K562 (cell line): Measurements from ENCODE around the gene XRCC3. TPM values are rescaled to one million over a fixed set of nuclear protein-coding genes. Genes with fewer than 3 reads are reported as not detected.
A peak's percentile ranks its signal among the peaks of the same experiment; 100 is the strongest.

Experiments used
- ATAC-seq: fragments of 200-7000 bp; cut with Tn5 transposase; 3 replicates; pipeline ENCODE4 v1.9.1; 2020; ENCODE audit warnings: moderate library complexity
- BruUV-seq: library from RNA; stranded (reverse); fragments of 400-500 nt; replicated peaks from 2 replicates; lab custom pipeline; 2021; lab: Mats Ljungman, UMichigan
- CTCF ChIA-PET: fragments of 300-600 bp; formaldehyde crosslinking; extraction: SDS; loops from one replicate; lab custom pipeline; 2021; ENCODE audit warnings: low intra/inter-chr PET ratio; lab: Yijun Ruan, JAX
- POLR2A ChIA-PET: fragments of 300-600, 350-650 bp; sonication (Branson Sonifier 250); formaldehyde crosslinking; extraction: SDS; loops from one replicate; lab custom pipeline; 2021; ENCODE audit warnings: antibody characterized with exemption, inconsistent platforms; lab: Yijun Ruan, JAX
- DNase-seq, 4 experiments: peaks; one replicate each; pipeline versions ENCODE4 v3.0.0 to v3.0.0-alpha.2; 2011 to 2018; ENCODE audit warnings: low spot score in 3 of 4, mixed read lengths in 3 of 4; ENCODE audit errors: extremely low read depth in 1 of 4
- FAIRE-seq: peaks from 2 replicates; lab custom pipeline; 2011; peaks lifted over from hg19 to GRCh38; lab: Jason Lieb, UNC
- H2AFZ ChIP-seq: 2 replicates; pipeline ENCODE4 v1.6.0; 2011; ENCODE audit warnings: low read depth, low read length, control low read depth, inconsistent platforms
- H3K27ac ChIP-seq: fragments of 200-600 bp; 3 replicates; pipeline ENCODE4 v1.8.0; 2011; ENCODE audit warnings: low read depth, mild to moderate bottlenecking, control low read depth, inconsistent platforms, low read length, moderate library complexity, mixed read lengths; ENCODE audit errors: extremely low read depth
- H3K27me3 ChIP-seq, 2 experiments: fragments of 300-600 bp in 1 of 2; 2 replicates in 1 of 2; 3 replicates in 1 of 2; pipeline versions ENCODE4 v1.6.0 to v1.8.0; 2011; ENCODE audit warnings: inconsistent platforms in 2 of 2, low read length in 2 of 2, mild to moderate bottlenecking in 1 of 2, mixed read lengths in 1 of 2, moderate library complexity in 1 of 2; ENCODE audit not compliant: control insufficient read depth in 2 of 2, insufficient read depth in 2 of 2
- H3K36me3 ChIP-seq: fragments of 300-600 bp; 3 replicates; pipeline ENCODE4 v1.8.0; 2011; ENCODE audit warnings: mild to moderate bottlenecking, low read length, inconsistent platforms; ENCODE audit not compliant: control insufficient read depth, insufficient read depth
- H3K4me1 ChIP-seq, 2 experiments: fragments of 200-600 bp in 1 of 2; replicated peaks in 1 of 2; 2 replicates in 1 of 2; 3 replicates in 1 of 2; pipeline versions ENCODE4 v1.5.1 to v1.8.0; 2011; ENCODE audit warnings: inconsistent platforms in 2 of 2, low read length in 2 of 2, mild to moderate bottlenecking in 1 of 2, mixed read lengths in 1 of 2, moderate library complexity in 1 of 2; ENCODE audit not compliant: control insufficient read depth in 2 of 2, insufficient read depth in 2 of 2
- H3K4me2 ChIP-seq: 2 replicates; pipeline ENCODE4 v1.6.1; 2011; ENCODE audit warnings: low read length, control low read depth, inconsistent platforms, mixed read lengths; ENCODE audit not compliant: insufficient read depth
- H3K4me3 ChIP-seq: fragments of 200-600 bp; sonication (generic), shearing (Covaris generic); 2 replicates; pipeline ENCODE4 v1.5.1; 2016; ENCODE audit warnings: control low read depth, inconsistent platforms
- H3K79me2 ChIP-seq: fragments of 200-600 bp; 3 replicates; pipeline ENCODE4 v1.8.0; 2011; ENCODE audit warnings: low read length, inconsistent platforms; ENCODE audit not compliant: control insufficient read depth, insufficient read depth
- H3K9ac ChIP-seq, 2 experiments: 2 replicates each; pipeline versions ENCODE4 v1.6.0 to v1.6.1; 2011; ENCODE audit warnings: low read depth in 2 of 2, low read length in 2 of 2, control low read depth in 1 of 2, inconsistent platforms in 1 of 2, mild to moderate bottlenecking in 1 of 2, mixed read lengths in 1 of 2; ENCODE audit not compliant: insufficient read depth in 1 of 2
- H3K9me1 ChIP-seq: one replicate; pipeline ENCODE4 v1.6.0; 2011; ENCODE audit warnings: inconsistent platforms, mild to moderate bottlenecking, low read length, moderate library complexity; ENCODE audit not compliant: control insufficient read depth, insufficient read depth
- H3K9me3 ChIP-seq: replicated peaks from 2 replicates; pipeline ENCODE4 v1.5.1; 2011; ENCODE audit warnings: low read depth, low read length, inconsistent platforms; ENCODE audit not compliant: control insufficient read depth, insufficient read depth
- H4K20me1 ChIP-seq: replicated peaks from 2 replicates; pipeline ENCODE4 v1.6.1; 2011; ENCODE audit warnings: low read length, inconsistent platforms, mixed read lengths; ENCODE audit not compliant: control insufficient read depth, insufficient read depth
- C11orf30 ChIP-seq: fragments of 450-650 bp; IDR thresholded peaks from 2 replicates; pipeline ENCODE4 v1.6.1; 2016; ENCODE audit warnings: low read depth, mild to moderate bottlenecking
- MAFF ChIP-seq: IDR thresholded peaks from 2 replicates; pipeline ENCODE4 v1.6.1; 2012; ENCODE audit warnings: low read length, improper control_type of control experiment
- MAFG ChIP-seq: fragments of 450-650 bp; conservative IDR thresholded peaks from 2 replicates; pipeline ENCODE4 v1.6.1; 2016; ENCODE audit warnings: missing genetic modification characterization, missing compliant biosample characterization
- MAFK ChIP-seq: IDR thresholded peaks from 2 replicates; pipeline ENCODE4 v1.6.1; 2011; ENCODE audit warnings: low read length, improper control_type of control experiment
- NFATC3 ChIP-seq: fragments of 450-650 bp; IDR thresholded peaks from 2 replicates; pipeline ENCODE4 v1.6.1; 2017; ENCODE audit warnings: mild to moderate bottlenecking
- POU5F1 ChIP-seq: fragments of 150-350 bp; IDR thresholded peaks from 2 replicates; pipeline ENCODE4 v1.6.1; 2014; ENCODE audit warnings: borderline replicate concordance, low read length, low read depth, mild to moderate bottlenecking; ENCODE audit not compliant: partially characterized antibody
- PTTG1 ChIP-seq: fragments of 450-650 bp; IDR thresholded peaks from 2 replicates; pipeline ENCODE4 v1.6.1; 2016; ENCODE audit warnings: low read depth, mild to moderate bottlenecking, missing genetic modification characterization, missing compliant biosample characterization
- SUPT5H ChIP-seq: fragments of 450-650 bp; IDR thresholded peaks from 2 replicates; pipeline ENCODE4 v1.6.1; 2016
- ZNF140 ChIP-seq: fragments of 250-450 bp; sonication (Bioruptor Pico); IDR thresholded peaks from 2 replicates; pipeline ENCODE4 v1.8.0; 2021; ENCODE audit warnings: moderate library complexity, mild to moderate bottlenecking, inconsistent platforms
- ZNF316 ChIP-seq: fragments of 450-650 bp; IDR thresholded peaks from 2 replicates; pipeline ENCODE4 v1.6.1; 2016
- WGBS: fragments of 100-300 bp; shearing (Covaris generic); methylation state at CpG from one replicate; pipeline ENCODE4 v1.1.6; 2016; ENCODE audit warnings: low coverage, mixed read lengths; ENCODE audit not compliant: insufficient coverage; ENCODE audit errors: missing lambda C conversion rate; 5-methylcytosine and 5-hydroxymethylcytosine counted together
- in situ Hi-C: fragments of 300-500 bp; cut with MboI; formaldehyde crosslinking; loops from 4 replicates; pipeline ENCODE4 v1.15.0; 2018; ENCODE audit warnings: inconsistent platforms, mixed read lengths
- intact Hi-C: fragments of 100-400 bp; cut with micrococcal nuclease; formaldehyde crosslinking; loops from 2 replicates; pipeline ENCODE4 v1.14.2; 2022
- polyA plus RNA-seq, 8 experiments: library from polyadenylated mRNA; depleted of rRNA in 4 of 8; stranded (reverse) in 5 of 8; unstranded in 3 of 8; fragments of >200 nt; fragmentation: Nextera tagmentation in 2 of 8; fragmentation: Illumina TruSeq in 1 of 8; extraction: Ambion mirVana in 2 of 8; extraction: Trizol in 1 of 8; gene quantifications; 2 replicates each; pipeline versions ENCODE4 v1.2.1 to v1.2.3, GENCODE V29; 2011 to 2014; ENCODE audit warnings: inconsistent platforms in 1 of 8, missing spikeins in 1 of 8
- total RNA-seq, 7 experiments: library from RNA; depleted of rRNA in 6 of 7; stranded (reverse); fragments of >200 nt in 6 of 7; fragmentation: Illumina TruSeq in 2 of 7; extraction: Trizol in 2 of 7; gene quantifications; 2 replicates each; pipeline versions ENCODE4 v1.2.1 to v1.2.3, GENCODE V29; 2011 to 2021; ENCODE audit warnings: low replicate concordance in 1 of 7

The XRCC3 gene
- total and polyA plus RNA-seq, 9 of the 15 experiments (the other 6 are each of a cell fraction or from before 2014, with no cell fraction given): 0.34 to 59.3 (median 30.3) TPM

- peaks cover 24% of the 10 kb centered on the region for H3K79me2 ChIP-seq
- TF ChIP-seq MAFF (peak; percentile 85), MAFK (peak; percentile 83), C11orf30 (peak; percentile 75), SUPT5H (no peak), PTTG1 (tag) (no peak), MAFG (tag) (peak; percentile 68), ZNF316 (peak; percentile 74)
- POLR2A ChIA-PET: interaction anchor here (0.5 to 1.2 kb wide), 3 partner anchors 24 to 48 kb away, joined by 3 to 4 read pairs (median 4); partner anchors contain the start of gene KLC1
Measured at GRCh38 chr14:103652806-103653205, 62.4 kb downstream of the XRCC3 start.

DNA sequence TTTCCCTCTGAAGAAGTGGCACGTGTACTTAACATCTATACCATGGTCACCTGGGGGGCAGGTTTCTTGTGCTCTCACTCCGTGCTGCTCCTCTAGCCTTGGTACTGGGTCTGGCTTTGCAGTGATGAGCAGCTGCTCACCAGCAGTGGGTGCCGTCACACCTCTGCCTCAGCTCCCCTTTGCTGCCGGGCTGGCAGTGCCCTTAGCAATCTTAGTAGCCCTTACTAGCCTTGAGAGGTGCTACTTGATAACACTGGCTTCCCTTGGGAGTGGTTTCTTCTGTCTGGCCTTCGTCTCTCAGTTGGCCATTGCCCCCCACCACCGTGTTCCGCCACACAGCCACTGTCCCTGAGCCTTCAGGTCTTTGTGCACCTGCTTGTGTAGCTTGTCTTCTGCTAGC is 63.7 kb downstream of the XRCC3 start:
- no peak for FAIRE-seq
- in situ Hi-C loops: no loop called here
- H3K4me1 ChIP-seq: no peaks in the 10 kb centered on the region; a peak in 1 of 5 replicates
- POLR2A ChIA-PET: interaction anchor here (1.2 kb wide), 1 partner anchor 10 kb away, joined by 3 read pairs; no protein-coding TSS in a partner anchor
- intact Hi-C loops: no loop called here
- H3K4me2 ChIP-seq: no peak overlapping the region
- H3K79me2 ChIP-seq: peaks cover 29% of the 10 kb centered on the region
- no peaks in the 10 kb centered on the region for H3K9me1 ChIP-seq
- peak overlapping the region in 1 of 2 experiments; percentile 61; a peak in 1 of 4 replicates for H3K9ac ChIP-seq
- no peak overlapping the region for H2AFZ ChIP-seq
- no peak overlapping the region for H3K27ac ChIP-seq
- no peak for TF ChIP-seq ZNF140 (CRISPR knock-in tag)
- TF ChIP-seq NFATC3: no peak
- no peak for TF ChIP-seq POU5F1
- TF ChIP-seq, all 486 proteins: peak for 0
- H3K36me3 ChIP-seq: peaks cover 33% of the 10 kb centered on the region
- H3K27me3 ChIP-seq: no peaks in the 10 kb centered on the region
- H4K20me1 ChIP-seq: no peaks in the 10 kb centered on the region
- 84% methylated on average over 7 of the region's 7 CpGs for WGBS
- ATAC-seq (no peak), DNase-seq (no peak)
- BruUV-seq: no TSS peak
- H3K4me3 ChIP-seq: no peak overlapping the region
- CTCF ChIA-PET: no interaction called here
- no peaks in the 10 kb centered on the region for H3K9me3 ChIP-seq

More at GRCh38 chr14:103652806-103653205, 62.4 kb downstream of the XRCC3 start:
- peaks cover 44% of the 10 kb centered on the region for H3K36me3 ChIP-seq
- no peak overlapping the region for H3K27ac ChIP-seq
- no peak for ATAC-seq
- DNase-seq: no peak
- H3K27me3 ChIP-seq: no peaks in the 10 kb centered on the region
- in situ Hi-C loops (no loop called here), intact Hi-C loops (no loop called here)
- no peaks in the 10 kb centered on the region for H3K9me3 ChIP-seq
- no peak overlapping the region for H2AFZ ChIP-seq
- BruUV-seq: no TSS peak
- CTCF ChIA-PET: no interaction called here
- no peaks in the 10 kb centered on the region for H3K9me1 ChIP-seq
- no peak overlapping the region; a peak in 1 of 4 replicates for H3K9ac ChIP-seq
- WGBS: 100% methylated on average over 2 of the region's 3 CpGs
- H3K4me1 ChIP-seq: no peaks in the 10 kb centered on the region; a peak in 1 of 5 replicates
- H3K4me2 ChIP-seq: no peak overlapping the region
- H4K20me1 ChIP-seq: no peaks in the 10 kb centered on the region
- no peak overlapping the region for H3K4me3 ChIP-seq
- FAIRE-seq: no peak
